ENCODE measurements around the gene CYBB.
A peak's percentile ranks its signal among the peaks of the same experiment; 100 is the strongest.

Gene CYBB

GRCh38 chrX:37786624-37787422, 7.0 kb downstream of the CYBB start:
- DNase-seq = no peak

- DNase-seq = no peak
These were observed 7.6 kb downstream of the CYBB start for GRCh38 chrX:37787423-37787869.

GRCh38 chrX:37796310-37796709, 16.5 kb downstream of the CYBB start:
- DNase-seq = peak; percentile 6

GRCh38 chrX:37796805-37797204, 16.9 kb downstream of the CYBB start:
- no peak for DNase-seq

GRCh38 chrX:37799936-37800335, 20.1 kb downstream of the CYBB start:
- no peak for DNase-seq

GRCh38 chrX:37800717-37801116, 20.9 kb downstream of the CYBB start:
- DNase-seq = no peak

GRCh38 chrX:37802028-37802427, 22.2 kb downstream of the CYBB start:
- no peak for DNase-seq

GRCh38 chrX:37803057-37803456, 23.2 kb downstream of the CYBB start:
- no peak for DNase-seq

GRCh38 chrX:37809970-37810369, 30.1 kb downstream of the CYBB start:
- DNase-seq = no peak

GRCh38 chrX:37812110-37812509, 32.3 kb downstream of the CYBB start:
- DNase-seq = no peak

- no peak for DNase-seq
These were observed 33.7 kb downstream of the CYBB start for GRCh38 chrX:37813570-37813969.

- no peak for DNase-seq
These were observed 35.5 kb downstream of the CYBB start for GRCh38 chrX:37815366-37815765.

- no peak for DNase-seq
These were observed 36.9 kb downstream of the CYBB start for GRCh38 chrX:37816766-37817165.

GRCh38 chrX:37817176-37817575, 37.3 kb downstream of the CYBB start:
- DNase-seq = no peak

- no peak for DNase-seq
These were observed 37.7 kb downstream of the CYBB start for GRCh38 chrX:37817579-37817978.

- peak; percentile 36 for DNase-seq
These were observed 38.2 kb downstream of the CYBB start for GRCh38 chrX:37818031-37818430.

- DNase-seq = no peak
These were observed 40.8 kb downstream of the CYBB start for GRCh38 chrX:37820646-37821045.

- DNase-seq = peak; percentile 46
These were observed 44.8 kb downstream of the CYBB start for GRCh38 chrX:37824491-37825214.

GRCh38 chrX:37825215-37825842, 45.5 kb downstream of the CYBB start:
- peak; percentile 64 for DNase-seq

- DNase-seq = no peak
These were observed 49.9 kb downstream of the CYBB start for GRCh38 chrX:37829721-37830120.

- no peak for DNase-seq
These were observed 50.5 kb downstream of the CYBB start for GRCh38 chrX:37830371-37830770.

- peak; percentile 23 for DNase-seq
These were observed 55.1 kb downstream of the CYBB start for GRCh38 chrX:37834937-37835336.

GRCh38 chrX:37840931-37841330, 61.1 kb downstream of the CYBB start:
- DNase-seq = no peak

- no peak for DNase-seq
These were observed 64.8 kb downstream of the CYBB start for GRCh38 chrX:37844622-37845021.
